ENCODE results near the gene SH3D19. TPM values are rescaled to one million over a fixed set of nuclear protein-coding genes. Genes with fewer than 3 reads are reported as not detected.

Gene SH3D19
- total and polyA plus RNA-seq, 5 donors, result 46.7 to 123 (median 87.5) TPM

DNA sequence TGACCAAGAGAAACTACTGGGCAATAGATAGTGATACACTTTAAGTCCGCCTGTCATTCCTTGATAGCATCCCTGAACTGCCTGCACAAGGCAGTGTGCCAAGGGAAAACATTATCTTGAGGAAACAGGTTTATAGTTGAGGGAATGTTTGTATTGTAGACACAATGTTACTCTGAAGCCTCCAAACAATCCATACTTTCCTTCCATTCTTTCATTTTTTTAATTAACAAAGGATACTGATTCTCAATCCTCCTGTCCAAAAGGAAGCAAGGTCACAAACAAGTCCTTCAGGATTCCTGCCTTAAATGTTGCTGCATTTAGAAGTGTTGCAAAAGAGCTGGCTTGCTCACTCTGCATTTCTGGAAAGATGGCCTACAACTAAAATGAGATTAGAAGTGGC, 110.1 kb downstream of the SH3D19 start:
- Histone ChIP-seq H3K4me3 (ENCODE audit: low read length) (no peak overlapping the region), H3K27me3 (ENCODE audit: control insufficient read depth, insufficient read depth) (no peaks in the 10 kb centered on the region), H3K27ac (ENCODE audit: low read length) (peak overlapping the region; percentile 62), H3K4me1 (ENCODE audit: control insufficient read depth, insufficient read depth, low read length) (peaks cover 2% of the 10 kb centered on the region), H3K9me3 (ENCODE audit: control insufficient read depth, low read length) (no peaks in the 10 kb centered on the region)
- DNase-seq (no peak), ATAC-seq (peak; percentile 69 to 79)
- intact Hi-C loops (cut with DNase I), result no loop called here
- 53% methylated on average over 1 of the region's 1 CpG for WGBS

DNA sequence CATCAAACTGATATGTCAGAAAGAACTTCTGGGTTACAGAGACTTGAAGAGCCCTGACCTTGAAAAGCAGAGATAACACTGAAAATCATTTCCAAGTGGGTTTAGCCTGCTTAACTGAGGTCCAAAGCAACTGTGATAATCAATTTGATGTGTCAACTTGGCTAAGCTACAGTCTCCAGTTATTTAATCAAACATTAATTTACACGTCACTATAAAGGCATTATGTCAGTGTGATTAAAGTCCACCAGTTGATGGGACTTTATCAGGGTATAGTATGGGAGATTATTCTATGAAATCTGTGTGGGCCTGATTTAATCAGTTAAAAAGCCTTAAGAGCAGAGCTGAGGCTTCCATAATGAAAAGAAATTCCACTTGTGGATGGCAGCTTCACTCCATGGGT, 117.5 kb downstream of the SH3D19 start:
- no peak overlapping the region for H3K27ac ChIP-seq (ENCODE audit: low read length)
- no peaks in the 10 kb centered on the region for H3K9me3 ChIP-seq (ENCODE audit: control insufficient read depth, low read length)
- H3K4me3 ChIP-seq (ENCODE audit: low read length), result no peak overlapping the region
- DNase-seq (no peak), ATAC-seq (no peak)
- H3K27me3 ChIP-seq (ENCODE audit: control insufficient read depth, insufficient read depth), result no peaks in the 10 kb centered on the region
- intact Hi-C loops (cut with DNase I), result no loop called here
- WGBS, result 51% methylated on average over 1 of the region's 1 CpG
- H3K4me1 ChIP-seq (ENCODE audit: control insufficient read depth, insufficient read depth, low read length), result peaks cover 11% of the 10 kb centered on the region

DNA sequence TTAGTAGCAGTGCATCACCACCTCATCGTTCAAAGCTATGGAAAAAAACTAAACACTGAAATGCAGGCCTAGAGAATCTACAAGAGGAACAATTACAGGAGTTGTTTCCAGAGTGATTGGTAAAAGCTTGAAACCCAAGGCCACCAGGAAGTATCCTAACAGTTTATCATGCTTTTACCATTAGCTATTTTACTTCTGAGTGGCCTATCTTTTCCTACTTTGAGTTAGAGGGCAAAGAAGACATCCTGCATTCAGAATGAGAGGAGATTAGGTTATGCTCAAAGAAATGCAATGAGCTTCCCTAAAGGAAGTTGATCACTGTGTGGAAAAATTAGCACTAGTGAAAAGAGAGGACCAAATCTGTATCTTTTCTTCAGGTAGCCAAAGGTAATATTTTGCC, 118.2 kb downstream of the SH3D19 start:
- no peaks in the 10 kb centered on the region for H3K9me3 ChIP-seq (ENCODE audit: control insufficient read depth, low read length)
- peaks cover 14% of the 10 kb centered on the region for H3K4me1 ChIP-seq (ENCODE audit: control insufficient read depth, insufficient read depth, low read length)
- DNase-seq (no peak), ATAC-seq (no peak)
- intact Hi-C loops (cut with DNase I), result no loop called here
- H3K27ac ChIP-seq (ENCODE audit: low read length), result peak overlapping the region; percentile 38
- WGBS, result 30% methylated on average over 1 of the region's 1 CpG
- H3K4me3 ChIP-seq (ENCODE audit: low read length), result no peak overlapping the region
- no peaks in the 10 kb centered on the region for H3K27me3 ChIP-seq (ENCODE audit: control insufficient read depth, insufficient read depth)

DNA sequence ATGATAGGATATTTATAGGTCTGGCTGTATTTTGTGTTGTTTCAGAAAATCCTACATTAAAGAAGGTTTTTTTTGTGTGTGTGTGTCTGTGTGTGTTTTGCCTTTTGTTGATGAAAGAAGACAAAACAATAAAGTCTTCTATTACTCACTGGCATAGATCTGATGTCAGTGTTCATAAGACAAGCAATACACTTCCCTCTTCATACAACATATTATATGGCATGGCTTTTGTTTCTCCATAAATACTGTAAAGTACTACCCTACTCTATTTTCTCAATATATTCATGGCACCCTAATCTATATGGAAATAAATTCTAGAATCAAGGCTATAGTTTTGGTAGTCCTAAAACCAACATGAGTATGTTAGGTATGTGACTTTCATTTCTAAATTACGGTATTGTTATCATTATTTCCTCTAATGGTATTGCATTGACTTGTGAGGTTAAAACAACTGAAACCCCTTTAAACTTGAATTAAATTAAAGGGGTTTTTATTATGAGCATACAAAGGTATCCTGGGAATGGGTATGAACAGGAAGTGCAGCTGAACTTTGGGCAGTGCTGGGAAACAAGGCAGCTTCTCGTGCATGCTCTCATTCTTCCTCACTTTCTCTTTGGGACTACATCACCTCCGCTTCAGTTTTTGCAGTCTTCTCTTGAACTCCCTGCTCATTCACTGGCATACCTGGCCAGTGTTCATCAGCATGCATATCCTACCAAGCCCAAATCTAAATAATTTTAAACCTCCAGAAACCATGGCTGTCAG, 119.0 kb downstream of the SH3D19 start:
- no peak for DNase-seq
- Histone ChIP-seq H3K4me3 (ENCODE audit: low read length) (no peak overlapping the region), H3K27ac (ENCODE audit: low read length) (peak overlapping the region; percentile 42), H3K27me3 (ENCODE audit: control insufficient read depth, insufficient read depth) (no peaks in the 10 kb centered on the region), H3K4me1 (ENCODE audit: control insufficient read depth, insufficient read depth, low read length) (peaks cover 14% of the 10 kb centered on the region), H3K9me3 (ENCODE audit: control insufficient read depth, low read length) (no peaks in the 10 kb centered on the region)
- WGBS, result 22% methylated on average over 3 of the region's 3 CpGs
- no peak for ATAC-seq
- intact Hi-C loops (cut with DNase I), result no loop called here

DNA sequence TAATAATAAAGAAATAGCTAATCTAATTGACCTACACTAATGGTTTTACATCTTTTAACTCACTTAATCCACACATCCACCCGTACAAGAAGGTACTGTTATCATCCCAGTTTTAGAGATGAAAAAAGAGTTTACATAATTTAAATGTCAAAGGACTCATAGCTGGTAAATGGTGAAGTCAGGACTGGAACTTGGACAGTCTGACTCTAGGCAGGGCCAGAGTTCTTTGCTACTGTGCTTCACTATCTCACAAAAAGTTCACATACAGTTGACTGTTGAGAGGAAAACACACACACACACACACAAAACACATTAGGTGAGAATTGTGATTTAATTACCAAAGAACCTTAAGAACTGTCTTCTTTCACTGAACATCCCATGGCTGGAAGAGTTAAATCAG, 119.7 kb downstream of the SH3D19 start:
- 30% methylated on average over 1 of the region's 1 CpG for WGBS
- H3K4me1 ChIP-seq (ENCODE audit: control insufficient read depth, insufficient read depth, low read length), result peaks cover 14% of the 10 kb centered on the region
- H3K27me3 ChIP-seq (ENCODE audit: control insufficient read depth, insufficient read depth), result no peaks in the 10 kb centered on the region
- intact Hi-C loops (cut with DNase I), result no loop called here
- DNase-seq (no peak), ATAC-seq (peak; percentile 39 to 57)
- no peak overlapping the region for H3K27ac ChIP-seq (ENCODE audit: low read length)
- no peaks in the 10 kb centered on the region for H3K9me3 ChIP-seq (ENCODE audit: control insufficient read depth, low read length)
- H3K4me3 ChIP-seq (ENCODE audit: low read length), result no peak overlapping the region

DNA sequence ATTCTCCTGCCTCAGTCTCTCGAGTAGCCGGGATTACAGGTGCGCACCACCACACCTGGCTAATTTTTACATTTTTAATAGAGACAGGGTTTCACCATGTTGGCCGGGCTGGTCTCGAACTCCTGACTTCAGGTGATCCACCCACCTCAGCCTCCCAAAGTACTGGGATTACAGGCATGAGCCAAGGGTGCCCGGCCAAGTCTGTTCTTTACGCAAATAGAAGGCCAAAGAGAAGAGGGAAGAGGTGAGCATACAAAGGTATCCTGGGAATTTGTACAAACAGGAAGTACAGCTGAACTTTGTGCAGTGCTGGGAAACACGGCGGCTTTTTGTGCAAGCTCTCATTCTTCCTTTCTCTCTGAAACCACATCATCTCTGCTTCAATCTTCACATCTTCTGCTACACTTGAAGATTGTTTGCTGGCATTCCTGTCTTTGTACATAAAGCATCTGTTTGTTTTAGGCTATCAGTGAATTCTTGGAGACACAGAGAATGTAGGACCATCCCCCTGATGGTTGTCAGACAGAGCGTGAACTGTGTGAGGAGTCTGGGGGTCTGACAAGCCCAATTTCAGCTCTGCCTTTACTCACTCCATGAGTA, 120.4 kb downstream of the SH3D19 start:
- no peak overlapping the region for H3K4me3 ChIP-seq (ENCODE audit: low read length)
- no peak for DNase-seq
- WGBS, result 78% methylated on average over 10 of the region's 10 CpGs
- H3K9me3 ChIP-seq (ENCODE audit: control insufficient read depth, low read length), result no peaks in the 10 kb centered on the region
- peak overlapping the region; percentile 12 for H3K27ac ChIP-seq (ENCODE audit: low read length)
- intact Hi-C loops (cut with DNase I), result no loop called here
- ATAC-seq, result no peak
- H3K4me1 ChIP-seq (ENCODE audit: control insufficient read depth, insufficient read depth, low read length), result peaks cover 14% of the 10 kb centered on the region
- H3K27me3 ChIP-seq (ENCODE audit: control insufficient read depth, insufficient read depth), result no peaks in the 10 kb centered on the region

DNA sequence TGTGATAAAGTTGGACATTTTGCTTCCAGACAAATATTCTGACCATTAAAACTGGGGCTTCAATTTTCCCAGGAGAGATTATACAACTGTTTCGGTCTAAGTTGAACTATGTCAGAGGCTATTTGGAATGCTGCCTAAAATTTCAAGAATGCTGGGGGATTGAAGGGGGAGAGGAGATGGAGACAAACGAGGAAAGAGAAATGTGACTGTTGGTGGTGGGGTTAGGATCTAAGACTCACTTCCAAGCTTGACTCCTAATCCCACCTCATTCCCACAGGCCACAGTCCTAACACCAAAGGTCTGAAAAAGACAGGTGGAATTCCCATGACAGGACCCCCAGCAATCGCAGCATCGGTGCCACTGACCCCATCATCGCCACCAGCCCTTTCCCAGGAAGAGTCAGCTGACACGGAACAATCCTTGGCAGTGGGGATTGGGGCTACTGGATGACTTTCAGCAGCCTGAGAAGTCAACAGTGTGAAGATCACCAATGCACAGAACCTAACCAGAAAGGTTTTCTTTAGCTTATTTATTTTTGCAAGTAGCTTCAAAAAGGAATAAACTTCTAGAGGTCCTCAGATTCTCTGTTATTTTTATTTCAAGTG, 122.5 kb downstream of the SH3D19 start:
- Histone ChIP-seq H3K4me1 (ENCODE audit: control insufficient read depth, insufficient read depth, low read length) (peaks cover 18% of the 10 kb centered on the region), H3K9me3 (ENCODE audit: control insufficient read depth, low read length) (no peaks in the 10 kb centered on the region), H3K27ac (ENCODE audit: low read length) (peak overlapping the region; percentile 33), H3K27me3 (ENCODE audit: control insufficient read depth, insufficient read depth) (no peaks in the 10 kb centered on the region), H3K4me3 (ENCODE audit: low read length) (no peak overlapping the region)
- intact Hi-C loops (cut with DNase I), result no loop called here
- ATAC-seq (peak; percentile 42 to 43), DNase-seq (peak in 1 of 3 donors; percentile 42)
- WGBS, result 21% methylated on average over 6 of the region's 6 CpGs

DNA sequence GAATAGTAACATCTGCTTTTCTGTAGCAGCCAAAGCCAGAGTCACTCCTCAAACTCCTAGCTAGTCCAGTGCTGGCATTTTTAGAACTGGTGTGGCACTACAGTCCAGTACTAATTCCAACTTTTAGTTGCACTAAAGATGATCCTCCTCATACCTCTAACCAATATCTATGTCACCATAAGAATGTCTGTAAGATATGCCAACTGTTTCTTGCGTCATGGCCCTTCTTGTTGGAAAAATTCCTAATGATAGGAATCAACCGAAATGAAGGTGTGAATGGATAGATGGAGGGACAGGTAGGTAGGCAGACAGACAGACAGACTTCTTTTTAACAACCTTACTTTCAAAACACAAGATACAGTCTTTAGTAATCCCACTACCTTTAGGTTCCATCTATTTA, 123.0 kb downstream of the SH3D19 start:
- Histone ChIP-seq H3K4me3 (ENCODE audit: low read length) (no peak overlapping the region), H3K27me3 (ENCODE audit: control insufficient read depth, insufficient read depth) (no peaks in the 10 kb centered on the region), H3K4me1 (ENCODE audit: control insufficient read depth, insufficient read depth, low read length) (peaks cover 18% of the 10 kb centered on the region), H3K9me3 (ENCODE audit: control insufficient read depth, low read length) (no peaks in the 10 kb centered on the region), H3K27ac (ENCODE audit: low read length) (peak overlapping the region; percentile 52)
- DNase-seq (no peak), ATAC-seq (no peak)
- 60% methylated on average over 2 of the region's 2 CpGs for WGBS
- intact Hi-C loops (cut with DNase I), result no loop called here

DNA sequence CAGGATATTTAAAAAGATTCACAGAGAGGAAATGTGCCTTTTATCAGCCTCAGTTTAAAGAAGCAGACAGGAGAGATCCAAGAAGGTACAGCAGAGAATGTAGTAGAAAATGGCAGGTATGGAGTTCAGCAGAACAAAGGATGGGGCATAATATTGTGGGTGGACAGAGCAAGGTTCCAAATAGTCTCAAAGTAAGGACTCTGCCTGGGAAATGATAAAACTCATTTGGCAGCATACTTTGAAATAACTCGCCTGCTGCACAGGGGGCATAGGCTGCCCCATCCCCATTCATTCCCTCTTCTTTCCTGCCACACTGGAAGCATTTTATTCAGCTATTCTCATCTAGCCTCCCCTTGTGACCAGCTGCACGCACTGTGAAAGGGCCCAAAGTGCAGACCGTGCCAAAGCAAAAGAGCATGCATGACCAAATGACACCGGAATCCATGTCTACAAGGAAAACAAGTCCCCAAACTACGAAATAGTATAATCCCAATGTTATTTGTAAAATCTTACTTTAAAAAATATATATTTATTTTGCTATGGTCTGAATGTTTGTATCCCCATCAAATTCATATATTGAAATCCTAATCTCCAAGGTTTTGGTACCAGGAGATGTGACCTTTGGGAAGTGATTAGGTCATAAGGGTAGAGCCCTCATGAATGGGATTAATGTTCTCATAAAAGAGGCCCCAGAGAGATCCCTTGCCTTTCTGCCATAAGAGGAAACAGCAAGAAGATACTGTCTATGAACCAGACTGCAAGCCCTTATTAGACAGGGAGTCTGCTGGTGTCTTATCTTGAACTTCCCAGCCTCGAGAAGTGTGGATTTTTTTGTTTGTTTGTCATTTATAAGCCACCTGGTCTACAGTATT, 125.8 kb downstream of the SH3D19 start:
- ATAC-seq (peak; percentile 43 to 72), DNase-seq (peak; percentile 49 to 65 (median 53))
- H3K27me3 ChIP-seq (ENCODE audit: control insufficient read depth, insufficient read depth), result no peaks in the 10 kb centered on the region
- no peak overlapping the region for H3K4me3 ChIP-seq (ENCODE audit: low read length)
- peak overlapping the region; percentile 64 for H3K27ac ChIP-seq (ENCODE audit: low read length)
- H3K9me3 ChIP-seq (ENCODE audit: control insufficient read depth, low read length), result no peaks in the 10 kb centered on the region
- WGBS, result 49% methylated on average over 6 of the region's 6 CpGs
- intact Hi-C loops (cut with DNase I), result no loop called here
- peaks cover 14% of the 10 kb centered on the region for H3K4me1 ChIP-seq (ENCODE audit: control insufficient read depth, insufficient read depth, low read length)

DNA sequence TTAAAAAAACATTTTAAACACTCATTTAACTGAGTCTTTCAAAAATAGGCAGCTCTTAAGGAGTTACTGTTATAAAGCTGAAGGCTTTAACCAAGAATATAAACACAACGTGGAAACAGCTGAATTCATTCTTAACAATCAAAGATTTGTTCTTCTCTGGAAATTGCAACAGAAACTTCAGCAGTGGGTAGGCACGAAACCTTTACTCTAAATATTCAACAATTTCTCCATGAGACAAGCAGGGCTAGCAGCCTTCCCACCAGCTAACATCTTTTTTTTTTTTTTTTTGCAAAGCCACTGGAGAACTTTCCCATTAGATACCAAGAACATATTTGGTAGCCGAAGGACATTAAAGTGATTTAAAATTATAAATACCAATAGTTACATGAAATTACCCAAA, 126.7 kb downstream of the SH3D19 start:
- H3K27me3 ChIP-seq (ENCODE audit: control insufficient read depth, insufficient read depth), result no peaks in the 10 kb centered on the region
- no peak overlapping the region for H3K4me3 ChIP-seq (ENCODE audit: low read length)
- intact Hi-C loops (cut with DNase I), result no loop called here
- DNase-seq (no peak), ATAC-seq (peak; percentile 37 to 40)
- WGBS, result 52% methylated on average over 3 of the region's 3 CpGs
- peaks cover 14% of the 10 kb centered on the region for H3K4me1 ChIP-seq (ENCODE audit: control insufficient read depth, insufficient read depth, low read length)
- no peaks in the 10 kb centered on the region for H3K9me3 ChIP-seq (ENCODE audit: control insufficient read depth, low read length)
- no peak overlapping the region for H3K27ac ChIP-seq (ENCODE audit: low read length)
